Mucosa of stomach (tissue), 1 donor: ENCODE results near the gene TADA1.
"Not testable (repeated sequence)": the region's sequence is repeated elsewhere in the genome, so short reads cannot be mapped to it uniquely, and the experiment has no call there.

Source experiments
- H3K27me3 ChIP-seq: one replicate; pipeline ENCODE4 v1.7.0; 2013; ENCODE audit warnings: mild to moderate bottlenecking, low read length; ENCODE audit not compliant: control insufficient read depth, insufficient read depth
- H3K36me3 ChIP-seq: one replicate; pipeline ENCODE4 v1.7.0; 2013; ENCODE audit warnings: low read length; ENCODE audit not compliant: control insufficient read depth, insufficient read depth
- H3K4me1 ChIP-seq: one replicate; pipeline ENCODE4 v1.7.0; 2013; ENCODE audit warnings: mild to moderate bottlenecking, low read length; ENCODE audit not compliant: control insufficient read depth, insufficient read depth
- H3K4me3 ChIP-seq: one replicate; pipeline ENCODE4 v1.7.0; 2013; ENCODE audit warnings: low read length
- H3K9ac ChIP-seq: one replicate; pipeline ENCODE4 v1.7.0; 2013; ENCODE audit warnings: mild to moderate bottlenecking, low read length, moderate library complexity
- H3K9me3 ChIP-seq: one replicate; pipeline ENCODE4 v1.7.0; 2013; ENCODE audit warnings: mild to moderate bottlenecking, low read length, moderate library complexity; ENCODE audit not compliant: control insufficient read depth
- donor health status: Pancreatic carcinoma.

TADA1 gene

GRCh38 chr1:166838766-166839599 is 37.1 kb downstream of the TADA1 start, which contains the start of gene POGK:
POGK (plus strand) TSS chr1:166839475; CDS start chr1:166840957, 1,482 bp downstream.
- H3K27me3 ChIP-seq: no peaks in the 10 kb centered on the region
- H3K36me3 ChIP-seq: peaks cover 15% of the 10 kb centered on the region
- H3K4me3 ChIP-seq: peak within 1 kb of the TSS; percentile 25
- H3K9ac ChIP-seq: peak within 1 kb of the TSS; percentile 66
- H3K9me3 ChIP-seq: no peaks in the 10 kb centered on the region
- H3K4me1 ChIP-seq: peaks cover 49% of the 10 kb centered on the region

- Histone ChIP-seq H3K9me3 (no peaks in the 10 kb centered on the region), H3K4me1 (peaks cover 27% of the 10 kb centered on the region), H3K36me3 (peaks cover 9% of the 10 kb centered on the region), H3K27me3 (no peaks in the 10 kb centered on the region), H3K9ac (no peak overlapping the region), H3K4me3 (no peak overlapping the region)
Measured at GRCh38 chr1:166836733-166837132, 39.3 kb downstream of the TADA1 start.

- H3K36me3 ChIP-seq, H3K4me3 ChIP-seq, H3K9me3 ChIP-seq, H3K9ac ChIP-seq, H3K4me1 ChIP-seq, H3K27me3 ChIP-seq: not testable (repeated sequence)
Measured at GRCh38 chr1:166829762-166830161, 46.3 kb downstream of the TADA1 start.

GRCh38 chr1:166827426-166827825 is 48.6 kb downstream of the TADA1 start:
- no peaks in the 10 kb centered on the region for H3K4me1 ChIP-seq
- no peaks in the 10 kb centered on the region for H3K36me3 ChIP-seq
- H3K9ac ChIP-seq: no peak overlapping the region
- H3K27me3 ChIP-seq: no peaks in the 10 kb centered on the region
- H3K4me3 ChIP-seq: no peak overlapping the region
- H3K9me3 ChIP-seq: no peaks in the 10 kb centered on the region

- no peaks in the 10 kb centered on the region for H3K4me1 ChIP-seq
- H3K9me3 ChIP-seq: no peaks in the 10 kb centered on the region
- no peak overlapping the region for H3K4me3 ChIP-seq
- no peaks in the 10 kb centered on the region for H3K27me3 ChIP-seq
- H3K9ac ChIP-seq: no peak overlapping the region
- H3K36me3 ChIP-seq: no peaks in the 10 kb centered on the region
Measured at GRCh38 chr1:166822385-166822784, 53.7 kb downstream of the TADA1 start.

- Histone ChIP-seq H3K4me1 (no peaks in the 10 kb centered on the region), H3K9me3 (no peaks in the 10 kb centered on the region), H3K9ac (no peak overlapping the region), H3K27me3 (no peaks in the 10 kb centered on the region), H3K36me3 (no peaks in the 10 kb centered on the region), H3K4me3 (no peak overlapping the region)
Measured at GRCh38 chr1:166819974-166820373, 56.1 kb downstream of the TADA1 start.

GRCh38 chr1:166814611-166815010 is 61.5 kb downstream of the TADA1 start:
- H3K4me3 ChIP-seq: no peak overlapping the region
- H3K9me3 ChIP-seq: no peaks in the 10 kb centered on the region
- no peaks in the 10 kb centered on the region for H3K4me1 ChIP-seq
- no peak overlapping the region for H3K9ac ChIP-seq
- H3K36me3 ChIP-seq: no peaks in the 10 kb centered on the region
- no peaks in the 10 kb centered on the region for H3K27me3 ChIP-seq

GRCh38 chr1:166813508-166814223 is 62.4 kb downstream of the TADA1 start:
- Histone ChIP-seq H3K9me3 (no peaks in the 10 kb centered on the region), H3K4me1 (no peaks in the 10 kb centered on the region), H3K36me3 (no peaks in the 10 kb centered on the region), H3K27me3 (no peaks in the 10 kb centered on the region), H3K4me3 (no peak overlapping the region), H3K9ac (no peak overlapping the region)

- Histone ChIP-seq H3K4me3 (no peak overlapping the region), H3K27me3 (no peaks in the 10 kb centered on the region), H3K4me1 (no peaks in the 10 kb centered on the region), H3K36me3 (no peaks in the 10 kb centered on the region), H3K9ac (no peak overlapping the region), H3K9me3 (no peaks in the 10 kb centered on the region)
Measured at GRCh38 chr1:166811691-166812090, 64.4 kb downstream of the TADA1 start.

- no peaks in the 10 kb centered on the region for H3K4me1 ChIP-seq
- no peak overlapping the region for H3K9ac ChIP-seq
- no peaks in the 10 kb centered on the region for H3K27me3 ChIP-seq
- H3K4me3 ChIP-seq: no peak overlapping the region
- H3K36me3 ChIP-seq: no peaks in the 10 kb centered on the region
- no peaks in the 10 kb centered on the region for H3K9me3 ChIP-seq
Measured at GRCh38 chr1:166808952-166809351, 67.1 kb downstream of the TADA1 start.
